Effector memory CD4-positive, alpha-beta T cell (primary cell): Measurements from ENCODE around the gene ZMAT3.
"Not testable (repeated sequence)": the region's sequence is repeated elsewhere in the genome, so short reads cannot be mapped to it uniquely, and the experiment has no call there.

Source experiments
- DNase-seq, 3 donors: peaks; one replicate each; pipeline ENCODE4 v3.0.0-alpha.2; 2020
- H3K27ac ChIP-seq: 2 replicates; pipeline ENCODE4 v1.7.0; 2013; ENCODE audit warnings: mild to moderate bottlenecking, low read length, moderate library complexity; ENCODE audit not compliant: insufficient read depth, poor library complexity, severe bottlenecking
- H3K27me3 ChIP-seq: replicated peaks from 2 replicates; pipeline ENCODE4 v1.7.0; 2013; ENCODE audit warnings: mild to moderate bottlenecking, low read length; ENCODE audit not compliant: insufficient read depth, control insufficient read depth, poor library complexity, severe bottlenecking
- H3K36me3 ChIP-seq: 2 replicates; pipeline ENCODE4 v1.7.0; 2013; ENCODE audit warnings: mild to moderate bottlenecking, low read length, moderate library complexity; ENCODE audit not compliant: control insufficient read depth, insufficient read depth
- H3K4me1 ChIP-seq: 2 replicates; pipeline ENCODE4 v1.7.0; 2013; ENCODE audit warnings: low read length, mild to moderate bottlenecking; ENCODE audit not compliant: control insufficient read depth, insufficient read depth, poor library complexity, severe bottlenecking
- H3K4me3 ChIP-seq: 2 replicates; pipeline ENCODE4 v1.7.0; 2013; ENCODE audit warnings: low read length, low read depth, mild to moderate bottlenecking; ENCODE audit not compliant: insufficient read depth, poor library complexity, severe bottlenecking
- H3K9me3 ChIP-seq: 2 replicates; pipeline ENCODE4 v1.7.0; 2013; ENCODE audit warnings: mild to moderate bottlenecking, low read length, moderate library complexity; ENCODE audit not compliant: control insufficient read depth
- total RNA-seq, 3 donors: gene quantifications; one replicate each; lab custom pipeline; 2026; lab: John Stamatoyannopoulos, UW

Gene ZMAT3
- total RNA-seq, result 34.7 to 43.4 (median 36.6) reads per million in 3 donors

DNA sequence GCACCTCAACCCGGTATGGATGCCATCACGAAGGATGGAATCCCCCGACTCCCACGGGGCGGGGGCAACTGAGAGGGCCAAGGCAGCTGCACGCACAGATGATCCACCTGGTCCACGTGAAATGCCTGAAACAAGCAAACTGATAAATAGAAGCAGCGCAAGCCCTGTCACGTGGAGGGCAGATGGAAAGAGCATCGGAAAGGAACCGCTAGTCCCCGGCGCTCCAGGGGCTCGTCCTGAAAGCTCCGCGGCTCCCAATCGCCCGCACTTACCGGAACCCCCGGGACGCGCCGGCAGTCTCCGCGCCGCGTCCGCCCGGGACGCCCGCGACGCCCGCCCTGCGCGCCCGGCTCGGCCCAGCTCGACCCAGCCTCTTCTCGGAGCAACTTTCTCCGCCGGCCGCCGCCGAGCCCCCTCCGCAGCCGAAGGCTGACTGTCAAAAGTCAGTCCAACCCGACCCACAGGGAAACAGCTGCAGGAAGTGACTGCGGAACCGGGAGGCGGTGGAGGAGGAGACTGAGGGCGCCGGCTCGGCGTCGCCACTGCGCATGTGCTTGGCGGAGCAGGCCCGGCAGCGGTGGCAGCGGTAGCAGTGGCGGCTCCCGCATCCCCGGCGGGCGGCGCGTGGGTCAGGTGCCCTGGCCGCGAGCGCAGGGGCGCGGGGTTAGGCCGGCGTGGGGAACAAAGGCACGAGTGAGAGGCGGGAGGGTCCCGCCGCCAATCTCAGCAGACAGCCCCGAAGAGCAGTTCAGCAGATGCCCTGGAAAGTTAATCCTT, at the start of gene ZMAT3:
Gene ZMAT3, minus strand, starts transcription at position 487 of the 777 bp plus-strand sequence. CDS start 4,057 bp downstream, outside the sequence.
- peak; percentile 77 to 81 (median 78) for DNase-seq
- Histone ChIP-seq H3K4me3 (peak within 1 kb of the TSS; percentile 67), H3K27ac (peak within 1 kb of the TSS; percentile 80), H3K4me1 (peaks cover 12% of the 10 kb centered on the region), H3K36me3 (peaks cover 7% of the 10 kb centered on the region), H3K9me3 (no peaks in the 10 kb centered on the region), H3K27me3 (no peaks in the 10 kb centered on the region)

GRCh38 chr3:179116816-179117215, 45.2 kb upstream of the ZMAT3 start:
- Histone ChIP-seq H3K27ac (no peak overlapping the region), H3K36me3 (no peaks in the 10 kb centered on the region), H3K27me3 (no peaks in the 10 kb centered on the region), H3K9me3 (no peaks in the 10 kb centered on the region), H3K4me3 (no peak overlapping the region), H3K4me1 (no peaks in the 10 kb centered on the region)
- no peak for DNase-seq

DNA sequence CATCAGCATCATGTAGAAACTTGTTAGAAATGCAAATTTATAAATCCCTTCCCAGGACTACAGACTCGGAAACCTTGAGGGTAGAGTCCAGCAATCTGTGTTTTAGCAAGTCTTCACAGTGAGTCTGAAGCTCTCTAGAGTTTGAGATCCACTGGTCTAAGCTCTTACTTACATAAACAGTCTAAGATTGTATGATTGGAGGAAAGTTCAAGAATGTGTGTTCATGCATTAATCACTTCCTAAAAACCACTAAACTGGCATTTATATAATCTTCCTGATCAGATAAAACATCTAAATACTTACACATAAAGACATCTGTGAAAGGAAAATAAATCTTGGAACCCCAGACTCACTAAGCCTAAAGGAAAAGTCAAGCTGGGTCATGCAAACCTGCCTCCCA, 43.8 kb upstream of the ZMAT3 start:
- DNase-seq, H3K27me3 ChIP-seq, H3K27ac ChIP-seq, H3K4me3 ChIP-seq, H3K9me3 ChIP-seq, H3K36me3 ChIP-seq, H3K4me1 ChIP-seq: not testable (repeated sequence)

DNA sequence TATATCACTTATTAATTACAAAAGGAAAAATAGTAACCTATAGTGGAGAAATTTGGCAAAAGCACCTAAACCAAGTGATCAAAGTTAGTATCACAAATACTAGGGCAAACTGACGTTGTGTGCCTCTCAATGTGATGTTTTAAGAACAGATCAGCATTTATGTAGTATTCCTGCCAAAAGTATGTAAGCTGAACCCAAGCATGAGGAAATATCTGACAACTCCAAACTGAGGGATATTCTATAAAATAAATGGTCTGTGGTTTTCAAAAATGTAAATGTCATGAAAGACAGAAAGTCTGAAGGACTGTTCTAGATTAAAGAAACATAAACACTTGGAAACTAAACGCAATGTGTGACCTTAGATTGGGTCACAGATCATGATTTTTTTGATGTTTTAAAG, 42.3 kb upstream of the ZMAT3 start:
- Histone ChIP-seq H3K27ac (no peak overlapping the region), H3K9me3 (no peaks in the 10 kb centered on the region), H3K4me1 (no peaks in the 10 kb centered on the region), H3K36me3 (no peaks in the 10 kb centered on the region), H3K27me3 (no peaks in the 10 kb centered on the region), H3K4me3 (no peak overlapping the region)
- no peak for DNase-seq

DNA sequence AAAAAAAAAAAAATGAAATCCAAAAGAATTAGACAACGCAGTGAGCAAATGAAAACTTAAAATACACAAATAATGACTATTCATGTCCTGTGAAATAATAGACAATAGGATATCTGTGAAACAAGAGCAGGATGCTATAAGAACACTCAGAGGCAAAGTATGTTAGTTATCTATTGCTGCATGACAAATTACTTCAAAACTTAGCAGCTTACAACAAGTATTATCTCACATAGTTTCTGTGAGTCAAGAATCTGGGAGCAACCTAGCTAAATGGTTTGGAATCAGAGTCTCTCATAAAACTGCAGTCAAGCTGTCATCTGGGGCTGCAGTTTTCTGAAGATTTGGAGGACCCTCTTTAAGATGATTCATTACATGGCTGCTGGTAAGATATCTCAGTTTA, 36.5 kb upstream of the ZMAT3 start:
- Histone ChIP-seq H3K27me3 (no peaks in the 10 kb centered on the region), H3K27ac (no peak overlapping the region)
- DNase-seq, result no peak

GRCh38 chr3:179107617-179108016, 36.0 kb upstream of the ZMAT3 start:
- Histone ChIP-seq H3K9me3 (no peaks in the 10 kb centered on the region), H3K27ac (no peak overlapping the region), H3K27me3 (no peaks in the 10 kb centered on the region), H3K36me3 (no peaks in the 10 kb centered on the region), H3K4me3 (no peak overlapping the region), H3K4me1 (no peaks in the 10 kb centered on the region)
- no peak for DNase-seq

More for the DNA sequence above, 36.5 kb upstream of the ZMAT3 start:
- Histone ChIP-seq H3K36me3 (no peaks in the 10 kb centered on the region), H3K4me3 (no peak overlapping the region), H3K9me3 (no peaks in the 10 kb centered on the region), H3K4me1 (no peaks in the 10 kb centered on the region)

- Histone ChIP-seq H3K9me3 (no peaks in the 10 kb centered on the region), H3K4me3 (no peak overlapping the region), H3K36me3 (no peaks in the 10 kb centered on the region), H3K4me1 (no peaks in the 10 kb centered on the region), H3K27ac (no peak overlapping the region), H3K27me3 (no peaks in the 10 kb centered on the region)
- no peak for DNase-seq
Measured at GRCh38 chr3:179105881-179106280, 34.3 kb upstream of the ZMAT3 start.

- Histone ChIP-seq H3K27me3 (no peaks in the 10 kb centered on the region), H3K4me3 (no peak overlapping the region), H3K36me3 (no peaks in the 10 kb centered on the region), H3K4me1 (no peaks in the 10 kb centered on the region), H3K27ac (no peak overlapping the region), H3K9me3 (no peaks in the 10 kb centered on the region)
- DNase-seq, result no peak
Measured at GRCh38 chr3:179100652-179101051, 29.0 kb upstream of the ZMAT3 start.

DNA sequence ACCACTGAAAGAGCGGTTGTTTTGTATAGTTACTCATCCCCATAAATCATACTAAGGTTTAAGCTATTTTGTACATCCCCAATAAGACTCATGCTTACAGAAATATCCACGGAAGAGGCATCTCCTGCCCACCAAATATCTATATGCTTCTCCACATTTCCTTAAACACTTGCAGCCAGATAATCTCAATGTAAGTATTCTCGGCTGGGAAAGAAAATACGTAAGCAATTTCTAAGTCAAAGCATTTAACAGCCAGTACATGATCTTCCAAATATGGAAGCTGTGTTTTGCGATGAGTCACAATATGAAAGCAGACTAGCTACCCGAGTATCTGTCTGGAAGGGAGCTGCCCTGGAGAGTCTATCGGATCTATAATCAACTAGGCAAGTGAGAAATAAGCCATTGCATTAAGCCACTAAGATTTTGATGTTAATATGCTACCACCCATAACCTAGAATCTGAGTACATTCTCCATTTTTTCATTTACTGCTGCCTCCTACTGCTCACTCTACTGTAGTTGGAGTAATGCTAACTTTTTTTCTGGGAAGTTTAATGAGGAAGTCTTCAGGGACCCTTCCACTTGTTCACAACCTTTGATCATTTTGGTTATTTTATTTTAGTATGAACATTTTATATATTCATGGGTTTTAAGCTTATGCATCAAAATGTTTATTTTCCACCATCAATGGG, 26.9 kb upstream of the ZMAT3 start:
- Histone ChIP-seq H3K36me3 (no peaks in the 10 kb centered on the region), H3K4me3 (no peak overlapping the region), H3K9me3 (no peaks in the 10 kb centered on the region), H3K27ac (no peak overlapping the region), H3K27me3 (no peaks in the 10 kb centered on the region), H3K4me1 (no peaks in the 10 kb centered on the region)
- no peak for DNase-seq

GRCh38 chr3:179093807-179094206, 22.2 kb upstream of the ZMAT3 start:
- DNase-seq, result no peak
- Histone ChIP-seq H3K4me1 (no peaks in the 10 kb centered on the region), H3K27me3 (no peaks in the 10 kb centered on the region), H3K36me3 (no peaks in the 10 kb centered on the region), H3K4me3 (no peak overlapping the region), H3K9me3 (no peaks in the 10 kb centered on the region), H3K27ac (no peak overlapping the region)
